HG03045 (cell line): ENCODE measurements around the gene BATF3.

Experiments
- ATAC-seq: cut with Tn5 transposase; IDR thresholded peaks from one replicate; pipeline ENCODE4 v1.9.1; 2021; ENCODE audit warnings: mild to moderate bottlenecking, moderate library complexity; ENCODE audit not compliant: unreplicated experiment

BATF3 gene

GRCh38 chr1:212638492-212639151 lies 61.0 kb downstream of the BATF3 start:
- ATAC-seq: no peak

- no peak for ATAC-seq
Measured at GRCh38 chr1:212637902-212638301, 61.7 kb downstream of the BATF3 start.
